Stimulated activated CD8-positive, alpha-beta memory T cell treated with anti-CD3 and anti-CD28 coated beads, Interleukin-12 subunit alpha, Interleukin-12 subunit beta, amount 100 ng/mL, for 24 hours (primary cell): ENCODE results near the gene IL17RD.

Experiments
- DNase-seq: peaks from one replicate; pipeline ENCODE4 v3.0.0-alpha.2; 2020; ENCODE audit errors: extremely low read depth

IL17RD gene

GRCh38 chr3:57164657-57165573 is at the start of gene IL17RD:
Gene IL17RD, minus strand, starts transcription at chr3:57165353. Its CDS starts 67 bp downstream, at chr3:57165286.
- peak; percentile 49 for DNase-seq

- no peak for DNase-seq
Measured at GRCh38 chr3:57206423-57206822, 41.3 kb upstream of the IL17RD start.

- DNase-seq: no peak
Measured at GRCh38 chr3:57199895-57200297, 34.7 kb upstream of the IL17RD start, which contains the start of gene HESX1. Gene HESX1, minus strand, starts transcription at chr3:57199978. Its CDS starts 60 bp downstream, at chr3:57199918.

GRCh38 chr3:57194641-57195040 is 29.5 kb upstream of the IL17RD start:
- no peak for DNase-seq

GRCh38 chr3:57192028-57192427 is 26.9 kb upstream of the IL17RD start:
- no peak for DNase-seq

- DNase-seq: no peak
Measured at GRCh38 chr3:57184526-57184925, 19.4 kb upstream of the IL17RD start.

GRCh38 chr3:57179580-57180410 is 14.6 kb upstream of the IL17RD start:
- no peak for DNase-seq

- DNase-seq: no peak
Measured at GRCh38 chr3:57176045-57176444, 10.9 kb upstream of the IL17RD start.

GRCh38 chr3:57173687-57174086 is 8.5 kb upstream of the IL17RD start:
- no peak for DNase-seq

- no peak for DNase-seq
Measured at GRCh38 chr3:57170946-57171345, 5.8 kb upstream of the IL17RD start.

GRCh38 chr3:57169872-57170623 is 4.9 kb upstream of the IL17RD start:
- no peak for DNase-seq

GRCh38 chr3:57169108-57169507 is 4.0 kb upstream of the IL17RD start:
- no peak for DNase-seq

GRCh38 chr3:57168151-57168550 is 3.0 kb upstream of the IL17RD start:
- no peak for DNase-seq

GRCh38 chr3:57166660-57167059 is 1.5 kb upstream of the IL17RD start:
- no peak for DNase-seq

- no peak for DNase-seq
Measured at GRCh38 chr3:57165641-57166040, 488 bp upstream of the IL17RD start.

- no peak for DNase-seq
Measured at GRCh38 chr3:57164217-57164656, 916 bp downstream of the IL17RD start.

GRCh38 chr3:57163751-57164150 is 1.4 kb downstream of the IL17RD start:
- DNase-seq: no peak

- DNase-seq: no peak
Measured at GRCh38 chr3:57161915-57162314, 3.2 kb downstream of the IL17RD start.

GRCh38 chr3:57160765-57161538 is 4.2 kb downstream of the IL17RD start:
- no peak for DNase-seq

GRCh38 chr3:57160076-57160764 is 4.9 kb downstream of the IL17RD start:
- DNase-seq: no peak
